HepG2 (cell line): Measurements from ENCODE around the gene FAAP100. TPM values are rescaled to one million over a fixed set of nuclear protein-coding genes. Genes with fewer than 3 reads are reported as not detected.
A peak's percentile ranks its signal among the peaks of the same experiment; 100 is the strongest.

Source experiments
- FOSL2 ChIP-seq: sonication (generic); formaldehyde crosslinking; IDR thresholded peaks from 2 replicates; pipeline ENCODE4 v1.4.0; 2020; ENCODE audit warnings: missing genetic modification reagents
- FOXJ3 ChIP-seq: sonication (generic); formaldehyde crosslinking; IDR thresholded peaks from 2 replicates; pipeline ENCODE4 v1.4.0; 2020; ENCODE audit warnings: missing genetic modification reagents, mild to moderate bottlenecking, borderline replicate concordance
- HDAC1 ChIP-seq: sonication (generic); formaldehyde crosslinking; IDR thresholded peaks from 2 replicates; pipeline ENCODE4 v1.5.1; 2020; ENCODE audit warnings: mild to moderate bottlenecking, missing genetic modification reagents
- IRF9 ChIP-seq: sonication (generic); formaldehyde crosslinking; IDR thresholded peaks from 2 replicates; pipeline ENCODE4 v1.8.0; 2022; ENCODE audit warnings: missing genetic modification reagents, mild to moderate bottlenecking, borderline replicate concordance
- PAXIP1 ChIP-seq: sonication (generic); formaldehyde crosslinking; conservative IDR thresholded peaks from 2 replicates; pipeline ENCODE4 v1.4.0; 2020; ENCODE audit warnings: mild to moderate bottlenecking, missing genetic modification reagents, moderate library complexity
- PHF20 ChIP-seq: sonication (generic); formaldehyde crosslinking; IDR thresholded peaks from 2 replicates; pipeline ENCODE4 v1.5.0; 2020; ENCODE audit warnings: mild to moderate bottlenecking, missing genetic modification reagents
- RELA ChIP-seq: sonication (generic); formaldehyde crosslinking; IDR thresholded peaks from 2 replicates; pipeline ENCODE4 v1.4.0; 2020; ENCODE audit warnings: missing genetic modification reagents
- TBP ChIP-seq: sonication (generic); formaldehyde crosslinking; IDR thresholded peaks from 2 replicates; pipeline ENCODE4 v1.5.0; 2020; ENCODE audit warnings: missing genetic modification reagents
- ZNF878 ChIP-seq: sonication (generic); formaldehyde crosslinking; IDR thresholded peaks from 2 replicates; pipeline ENCODE4 v1.8.1; 2023; ENCODE audit warnings: mild to moderate bottlenecking, missing genetic modification reagents, moderate library complexity
- ZSCAN22 ChIP-seq: sonication (generic); formaldehyde crosslinking; IDR thresholded peaks from 2 replicates; pipeline ENCODE4 v1.4.0; 2020; ENCODE audit warnings: mild to moderate bottlenecking, missing genetic modification reagents
- polyA plus RNA-seq, 8 experiments: library from polyadenylated mRNA; depleted of rRNA in 3 of 8; stranded (reverse) in 7 of 8; unstranded in 1 of 8; fragments of >200 nt; fragmentation: Illumina TruSeq in 4 of 8; extraction: Trizol in 4 of 8; gene quantifications; 2 replicates each; pipeline versions ENCODE4 v1.2.1 to v1.2.3, GENCODE V29; 2011 to 2016; ENCODE audit warnings: low read depth in 4 of 8, missing spikeins in 1 of 8, mixed read lengths in 1 of 8; ENCODE audit not compliant: insufficient read depth in 1 of 8
- total RNA-seq, 5 experiments: library from RNA; depleted of rRNA; stranded (reverse); fragments of >200 nt; fragmentation: Illumina TruSeq; extraction: Trizol; gene quantifications; 2 replicates each; pipeline ENCODE4 v1.2.3, GENCODE V29; 2016; ENCODE audit warnings: low read depth in 1 of 5

The FAAP100 gene
- total and polyA plus RNA-seq, 2 of the 13 experiments (the other 11 are each of a cell fraction or from before 2014, with no cell fraction given) = 7.6 to 20.8 TPM

GRCh38 chr17:81550830-81551457, 1.2 kb downstream of the FAAP100 start (continued):
- TF ChIP-seq PHF20 (CRISPR knock-in tag) = 0 out of 2 replicates have a peak, but pooled peaks have one; percentile 11
- TF ChIP-seq RELA (CRISPR knock-in tag) = no peak
- no peak for TF ChIP-seq ZSCAN22 (CRISPR knock-in tag)
- TF ChIP-seq HDAC1 (CRISPR knock-in tag) = no peak
- no peak for TF ChIP-seq FOXJ3 (CRISPR knock-in tag)
- TF ChIP-seq FOSL2 (CRISPR knock-in tag) = no peak
- no peak for TF ChIP-seq ZNF878 (CRISPR knock-in tag)
- TF ChIP-seq TBP (CRISPR knock-in tag) = no peak
- no peak for TF ChIP-seq IRF9 (CRISPR knock-in tag)
- no peak for TF ChIP-seq PAXIP1 (CRISPR knock-in tag)
